ENCODE results near the gene TFB2M. TPM values are rescaled to one million over a fixed set of nuclear protein-coding genes. Genes with fewer than 3 reads are reported as not detected.

TFB2M gene
- total and polyA plus RNA-seq, 2 donors (not counting 1 experiment from before 2014, with no cell fraction given): 8.8 to 11.6 TPM

DNA sequence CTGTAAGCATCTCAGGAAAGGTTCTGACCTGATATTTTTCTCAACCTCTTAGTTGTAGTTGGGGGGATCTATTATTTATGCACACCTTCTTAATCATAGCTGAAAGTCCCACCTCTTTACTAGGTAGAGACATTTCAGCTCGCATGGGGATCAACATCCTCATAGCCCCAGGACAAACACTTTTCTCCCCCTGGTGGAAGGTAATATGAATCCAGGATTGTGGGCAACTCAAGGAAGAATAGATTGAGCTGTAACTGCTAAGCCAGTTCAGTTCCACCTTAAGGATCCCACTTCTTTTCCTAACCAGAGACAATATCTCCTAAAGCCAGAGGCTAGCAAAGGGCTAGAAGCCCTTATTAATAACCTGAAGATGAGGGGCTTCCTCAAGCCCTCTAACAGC is 33.5 kb downstream of the TFB2M start:
- no peak for TF ChIP-seq EZH2 (IDR thresholded peaks at IDR 0.05; ENCODE audit: borderline replicate concordance, insufficient read depth, low read depth, low read length, poor library complexity, severe bottlenecking)
- TF ChIP-seq, protein P1, sequence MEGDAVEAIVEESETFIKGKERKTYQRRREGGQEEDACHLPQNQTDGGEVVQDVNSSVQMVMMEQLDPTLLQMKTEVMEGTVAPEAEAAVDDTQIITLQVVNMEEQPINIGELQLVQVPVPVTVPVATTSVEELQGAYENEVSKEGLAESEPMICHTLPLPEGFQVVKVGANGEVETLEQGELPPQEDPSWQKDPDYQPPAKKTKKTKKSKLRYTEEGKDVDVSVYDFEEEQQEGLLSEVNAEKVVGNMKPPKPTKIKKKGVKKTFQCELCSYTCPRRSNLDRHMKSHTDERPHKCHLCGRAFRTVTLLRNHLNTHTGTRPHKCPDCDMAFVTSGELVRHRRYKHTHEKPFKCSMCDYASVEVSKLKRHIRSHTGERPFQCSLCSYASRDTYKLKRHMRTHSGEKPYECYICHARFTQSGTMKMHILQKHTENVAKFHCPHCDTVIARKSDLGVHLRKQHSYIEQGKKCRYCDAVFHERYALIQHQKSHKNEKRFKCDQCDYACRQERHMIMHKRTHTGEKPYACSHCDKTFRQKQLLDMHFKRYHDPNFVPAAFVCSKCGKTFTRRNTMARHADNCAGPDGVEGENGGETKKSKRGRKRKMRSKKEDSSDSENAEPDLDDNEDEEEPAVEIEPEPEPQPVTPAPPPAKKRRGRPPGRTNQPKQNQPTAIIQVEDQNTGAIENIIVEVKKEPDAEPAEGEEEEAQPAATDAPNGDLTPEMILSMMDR (IDR thresholded peaks at IDR 0.05): no peak
- Mint-ChIP-seq H3K4me3 (no peak overlapping the region), H3K9me3 (ENCODE audit: insufficient read depth) (peaks cover 5% of the 10 kb centered on the region), H3K27ac (no peak overlapping the region), H3K4me1 (peaks cover under 1% of the 10 kb centered on the region), H3K27me3 (no peaks in the 10 kb centered on the region)
- intact Hi-C loops (cut with micrococcal nuclease): no loop called here
- no peak overlapping the region for H3K9ac ChIP-seq (ENCODE audit: low read length)
- POLR2A ChIA-PET: no interaction called here
- no peak overlapping the region for H3K27ac ChIP-seq (ENCODE audit: low read length in 2 of 2)
- WGBS (ENCODE audit: insufficient coverage): no CpG with 5 or more reads among the region's 1 CpG
- H3K79me2 ChIP-seq (ENCODE audit: control insufficient read depth, insufficient read depth, low read length): no peaks in the 10 kb centered on the region
- H3K4me2 ChIP-seq (replicated peaks; ENCODE audit: low read depth, low read length, poor library complexity, severe bottlenecking): no peak overlapping the region
- H3K4me1 ChIP-seq (ENCODE audit: control insufficient read depth in 2 of 2, insufficient read depth in 2 of 2, low read length in 2 of 2): peaks cover 0 to 4% of the 10 kb centered on the region in 2 donors
- H3K27me3 ChIP-seq (replicated peaks in 1 of 4; ENCODE audit: control extremely low read depth in 1 of 4, control insufficient read depth in 3 of 4, insufficient read depth in 4 of 4, low read length in 3 of 4): no peaks in the 10 kb centered on the region
- H3K4me3 ChIP-seq (ENCODE audit: control extremely low read depth in 1 of 5, extremely low read depth in 1 of 5, insufficient read depth in 1 of 5, low read depth in 2 of 5, low read length in 4 of 5): no peak overlapping the region
- H3K36me3 ChIP-seq (replicated peaks in 1 of 2; ENCODE audit: control extremely low read depth in 1 of 2, control insufficient read depth in 1 of 2, extremely low read depth in 1 of 2, insufficient read depth in 2 of 2, low read length in 1 of 2): no peaks in the 10 kb centered on the region
- DNase-seq (no peak), ATAC-seq (ENCODE audit: low read depth) (no peak)
- no peak overlapping the region for H2AFZ ChIP-seq (ENCODE audit: insufficient read depth, low read depth, low read length, poor library complexity, severe bottlenecking)
- H4K20me1 ChIP-seq (ENCODE audit: control insufficient read depth, insufficient read depth, low read length, poor library complexity, severe bottlenecking): no peaks in the 10 kb centered on the region
- CTCF ChIA-PET: interaction anchor here (0.6 to 1.4 kb wide), 2 partner anchors 35 to 69 kb away, joined by 3 read pairs; no protein-coding TSS in a partner anchor
- peaks cover 0 to 9% (median 5%) of the 10 kb centered on the region in 3 donors for H3K9me3 ChIP-seq (ENCODE audit: control extremely low read depth in 1 of 3, control insufficient read depth in 2 of 3, insufficient read depth in 1 of 3, low read length in 2 of 3)

DNA sequence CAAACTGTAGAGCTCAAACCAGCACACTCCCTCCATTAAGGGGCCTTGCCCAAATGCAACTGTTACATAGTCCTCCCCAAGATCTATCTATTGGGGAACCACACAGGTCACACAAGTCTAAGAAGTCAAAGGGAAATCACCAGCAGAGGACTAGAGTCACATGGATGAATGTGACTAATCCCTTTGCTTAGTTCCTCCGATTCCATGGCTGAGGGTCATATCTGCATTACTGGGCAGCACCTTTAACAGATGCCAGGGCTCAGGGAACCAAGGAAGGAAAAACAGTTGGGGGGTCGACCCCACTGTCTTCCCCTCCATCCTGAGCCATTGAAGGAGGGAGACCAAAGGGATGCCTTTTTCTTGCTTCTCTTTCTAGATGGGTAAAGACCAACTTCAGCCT is 35.6 kb downstream of the TFB2M start:
- Histone ChIP-seq H3K4me1 (ENCODE audit: control insufficient read depth in 2 of 2, insufficient read depth in 2 of 2, low read length in 2 of 2) (peaks cover 0 to 8% of the 10 kb centered on the region in 2 donors), H3K36me3 (replicated peaks in 1 of 2; ENCODE audit: control extremely low read depth in 1 of 2, control insufficient read depth in 1 of 2, extremely low read depth in 1 of 2, insufficient read depth in 2 of 2, low read length in 1 of 2) (no peaks in the 10 kb centered on the region), H3K27ac (ENCODE audit: low read length in 2 of 2) (no peak overlapping the region), H3K9me3 (ENCODE audit: control extremely low read depth in 1 of 3, control insufficient read depth in 2 of 3, insufficient read depth in 1 of 3, low read length in 2 of 3) (peaks cover 0 to 19% (median 5%) of the 10 kb centered on the region in 3 donors), H3K79me2 (ENCODE audit: control insufficient read depth, insufficient read depth, low read length) (no peaks in the 10 kb centered on the region), H3K4me3 (ENCODE audit: control extremely low read depth in 1 of 5, extremely low read depth in 1 of 5, insufficient read depth in 1 of 5, low read depth in 2 of 5, low read length in 4 of 5) (no peak overlapping the region), H3K9ac (ENCODE audit: low read length) (no peak overlapping the region), H3K27me3 (replicated peaks in 1 of 4; ENCODE audit: control extremely low read depth in 1 of 4, control insufficient read depth in 3 of 4, insufficient read depth in 4 of 4, low read length in 3 of 4) (no peaks in the 10 kb centered on the region), H2AFZ (ENCODE audit: insufficient read depth, low read depth, low read length, poor library complexity, severe bottlenecking) (no peak overlapping the region), H4K20me1 (ENCODE audit: control insufficient read depth, insufficient read depth, low read length, poor library complexity, severe bottlenecking) (no peaks in the 10 kb centered on the region), H3K4me2 (replicated peaks; ENCODE audit: low read depth, low read length, poor library complexity, severe bottlenecking) (no peak overlapping the region)
- Mint-ChIP-seq H3K27ac (no peak overlapping the region), H3K4me3 (no peak overlapping the region), H3K27me3 (no peaks in the 10 kb centered on the region), H3K4me1 (peaks cover 6% of the 10 kb centered on the region), H3K9me3 (ENCODE audit: insufficient read depth) (peaks cover 5% of the 10 kb centered on the region)
- intact Hi-C loops (cut with micrococcal nuclease): no loop called here
- CTCF ChIA-PET: interaction anchor here (0.6 kb wide), 1 partner anchor 130 kb away, joined by 3 read pairs; no protein-coding TSS in a partner anchor
- POLR2A ChIA-PET: no interaction called here
- DNase-seq (no peak), ATAC-seq (ENCODE audit: low read depth) (no peak)
- WGBS (ENCODE audit: insufficient coverage): 100% methylated on average over 1 of the region's 2 CpGs
- TF ChIP-seq, protein P1 (IDR thresholded peaks at IDR 0.05): no peak
- TF ChIP-seq EZH2 (IDR thresholded peaks at IDR 0.05; ENCODE audit: borderline replicate concordance, insufficient read depth, low read depth, low read length, poor library complexity, severe bottlenecking): no peak

All from B cell (primary cell).